ENCODE data around the gene LRRC30. TPM values are rescaled to one million over a fixed set of nuclear protein-coding genes. Genes with fewer than 3 reads are reported as not detected.

Gene LRRC30
- total and polyA plus RNA-seq, 2 of the 4 experiments (the other 2 are of a cell fraction) = not detected

DNA sequence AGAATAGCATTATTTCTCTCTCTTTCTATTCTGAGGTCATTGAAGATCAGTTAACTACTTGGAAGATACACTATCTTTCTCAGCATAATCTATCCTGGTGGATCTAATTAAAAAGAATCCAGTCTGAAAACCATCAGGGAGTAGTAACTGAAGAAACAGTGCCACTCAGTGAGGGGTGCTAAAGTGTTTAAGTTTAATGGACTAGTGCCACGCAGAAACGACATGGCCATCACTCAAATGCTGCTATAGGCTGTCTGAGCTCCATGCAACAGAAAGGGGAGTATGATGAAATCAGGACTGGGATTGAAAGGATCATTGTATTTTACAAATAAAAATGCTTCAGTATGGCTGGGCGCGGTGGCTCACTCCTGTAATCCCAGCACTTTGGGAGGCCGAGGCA, 23.3 kb downstream of the LRRC30 start:
- Histone ChIP-seq H3K4me3 (ENCODE audit: insufficient read depth, low read depth, low read length) (no peak overlapping the region), H3K9ac (ENCODE audit: low read depth, low read length) (no peak overlapping the region), H2BK120ac (ENCODE audit: low read depth, low read length) (no peak overlapping the region), H3K23ac (ENCODE audit: low read depth, low read length) (no peak overlapping the region), H2AK9ac (replicated peaks; ENCODE audit: low read depth, low read length, poor library complexity) (no peak overlapping the region), H2BK15ac (ENCODE audit: low read depth, low read length) (no peak overlapping the region), H3K18ac (ENCODE audit: low read depth, low read length) (no peak overlapping the region), H3K27me3 (ENCODE audit: control insufficient read depth, insufficient read depth, low read length) (no peaks in the 10 kb centered on the region; the same call in 1 of the 2 replicates), H3K4ac (ENCODE audit: low read depth, low read length) (no peak overlapping the region), H3K36me3 (ENCODE audit: control insufficient read depth, insufficient read depth, low read length) (no peaks in the 10 kb centered on the region), H3K27ac (ENCODE audit: insufficient read depth, low read length) (no peak overlapping the region), H4K8ac (ENCODE audit: low read depth in 2 of 2, low read length in 2 of 2) (no peak overlapping the region), H2BK20ac (ENCODE audit: low read depth, low read length) (no peak overlapping the region), H2BK5ac (ENCODE audit: low read depth, low read length, poor library complexity, severe bottlenecking) (no peak overlapping the region), H3K14ac (replicated peaks; ENCODE audit: low read depth, low read length) (no peak overlapping the region), H3K9me1 (ENCODE audit: insufficient read depth, low read length) (no peaks in the 10 kb centered on the region; the same call in 1 of the 2 replicates), H4K20me1 (ENCODE audit: insufficient read depth, low read length) (no peaks in the 10 kb centered on the region), H2AFZ (replicated peaks; ENCODE audit: low read length, poor library complexity) (no peak overlapping the region), H3K79me1 (ENCODE audit: low read depth in 1 of 2, low read length in 2 of 2) (no peaks in the 10 kb centered on the region), H4K91ac (ENCODE audit: insufficient read depth, low read depth, low read length) (no peak overlapping the region), H3K56ac (ENCODE audit: extremely low read depth, insufficient read depth, low read length) (no peak overlapping the region), H4K5ac (ENCODE audit: low read depth, low read length) (no peak overlapping the region), H3K9me3 (ENCODE audit: control insufficient read depth, insufficient read depth, low read length) (no peaks in the 10 kb centered on the region), H3K4me1 (ENCODE audit: control insufficient read depth, insufficient read depth, low read length) (no peaks in the 10 kb centered on the region), H2AK5ac (ENCODE audit: low read depth, low read length) (no peak overlapping the region), H3K4me2 (ENCODE audit: low read depth, low read length) (no peak overlapping the region)
- in situ Hi-C loops (cut with MboI; ENCODE audit: low sequenced_read_pairs) = no loop called here
- ATAC-seq (ENCODE audit: low read depth) (no peak), DNase-seq (no peak)
- TF ChIP-seq NFE2L2 (IDR thresholded peaks at IDR 0.05; ENCODE audit: low read depth, low read length) = no peak
- no peak for TF ChIP-seq MAZ (IDR thresholded peaks at IDR 0.05; ENCODE audit: borderline replicate concordance, low read depth, low read length)
- TF ChIP-seq MXI1 (IDR thresholded peaks at IDR 0.05; ENCODE audit: borderline replicate concordance, low read depth, low read length) = no peak
- TF ChIP-seq RCOR1 (IDR thresholded peaks at IDR 0.05; ENCODE audit: insufficient replicate concordance, low read length) = no peak
- CTCF ChIA-PET = no interaction called here
- intact Hi-C loops (cut with micrococcal nuclease) = no loop called here
- dilution Hi-C loops (cut with HindIII; ENCODE audit: low sequenced_read_pairs, unreplicated experiment) = no loop called here
- BruUV-seq (replicated peaks) = no TSS peak
- WGBS, 2 experiments (ENCODE audit: extremely low coverage in 2 of 2, insufficient read length in 1 of 2) = 60% methylated on average over 2 of the region's 5 CpGs; no CpG with 5 or more reads in 1 of the 2 experiments
- POLR2A ChIA-PET (ENCODE audit: unreplicated experiment) = no interaction called here

Measured in IMR-90 (cell line).